Measurements from ENCODE around the gene TMPRSS4.

The TMPRSS4 gene

DNA sequence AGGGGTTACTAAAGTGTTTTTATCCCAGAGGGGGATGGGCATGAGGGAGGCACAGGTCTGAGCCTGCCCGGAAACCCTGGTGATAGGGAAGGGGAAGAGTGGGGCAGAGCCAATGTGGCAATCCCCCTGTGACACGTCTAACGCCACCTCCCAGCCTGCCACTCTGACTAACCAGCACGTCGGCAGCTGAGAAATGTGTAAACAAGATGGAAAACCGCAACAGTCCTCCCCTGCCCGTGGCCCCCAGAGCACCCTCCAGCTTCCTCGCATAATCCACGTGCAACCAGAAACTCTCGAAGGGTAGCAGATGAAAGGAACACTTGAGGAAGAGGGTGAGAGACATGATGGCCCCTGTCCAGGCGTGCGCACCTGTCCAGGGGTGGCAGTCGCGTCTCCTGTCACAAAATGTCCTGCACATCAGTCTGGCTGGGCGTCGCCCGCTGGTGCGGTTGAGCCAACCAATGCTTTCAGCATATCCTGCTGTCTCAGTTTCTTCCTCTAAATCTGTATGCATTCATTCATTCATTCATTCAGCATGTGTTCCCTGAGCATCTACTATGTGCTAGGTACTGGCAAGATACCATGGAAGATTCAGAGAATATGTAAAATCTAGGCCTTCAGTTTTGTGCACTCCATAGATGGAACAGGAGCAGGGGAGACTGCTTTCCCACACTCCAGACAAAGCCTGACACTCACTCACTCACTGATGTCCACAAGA lies 4.5 kb downstream of the TMPRSS4 start:
- no peak for DNase-seq

DNA sequence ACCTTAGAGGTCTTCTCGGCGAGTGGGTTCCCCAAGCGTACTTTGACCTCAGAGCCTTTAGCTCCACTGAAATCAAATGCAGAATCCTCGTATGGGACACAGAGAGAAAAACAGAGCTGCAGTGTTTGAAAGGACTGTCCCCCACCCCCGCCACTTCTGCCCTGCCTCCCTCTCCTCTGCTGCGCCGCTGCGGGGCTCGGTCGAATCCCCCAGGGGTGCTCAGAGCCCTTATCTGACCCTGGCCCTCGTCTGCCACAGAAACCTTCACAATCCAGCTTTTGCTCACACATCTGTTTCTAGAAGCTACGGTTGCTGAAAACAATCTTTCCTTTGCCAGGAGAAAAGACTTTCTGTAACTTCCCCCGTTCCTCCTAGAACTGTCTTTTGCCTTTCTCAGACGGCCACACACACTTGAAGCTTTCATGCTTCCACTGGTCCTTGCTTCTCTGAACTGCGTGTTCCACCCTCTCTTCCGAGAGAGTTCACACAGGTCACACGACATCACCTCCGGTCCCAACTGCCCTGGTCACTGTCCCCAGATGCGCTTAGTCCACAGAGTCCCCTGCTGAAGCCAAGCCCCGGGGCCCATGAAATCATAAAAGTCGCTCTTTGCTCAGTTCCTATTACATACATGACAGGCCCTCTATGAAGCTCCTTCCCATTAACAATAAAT lies 6.1 kb downstream of the TMPRSS4 start:
- DNase-seq: no peak

DNA sequence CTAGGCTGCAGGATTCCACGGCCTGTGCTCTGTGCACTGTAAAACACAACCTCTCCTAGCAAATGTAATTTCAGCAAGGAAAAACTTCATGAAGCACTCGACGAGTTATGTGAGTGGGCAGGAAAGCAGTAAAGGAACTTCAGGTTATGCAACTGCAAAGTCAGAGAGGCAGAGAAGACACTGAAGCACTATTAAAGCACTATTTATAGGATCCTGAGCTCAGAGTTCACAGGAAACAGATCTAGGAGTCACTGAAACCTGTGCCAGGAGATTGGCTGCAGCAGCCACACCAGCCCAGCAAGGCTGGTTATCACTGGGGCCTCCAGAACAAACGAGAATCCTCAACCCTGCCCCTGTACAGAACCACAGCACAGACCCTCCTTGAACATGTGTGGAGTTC lies 7.4 kb downstream of the TMPRSS4 start:
- no peak for DNase-seq

DNA sequence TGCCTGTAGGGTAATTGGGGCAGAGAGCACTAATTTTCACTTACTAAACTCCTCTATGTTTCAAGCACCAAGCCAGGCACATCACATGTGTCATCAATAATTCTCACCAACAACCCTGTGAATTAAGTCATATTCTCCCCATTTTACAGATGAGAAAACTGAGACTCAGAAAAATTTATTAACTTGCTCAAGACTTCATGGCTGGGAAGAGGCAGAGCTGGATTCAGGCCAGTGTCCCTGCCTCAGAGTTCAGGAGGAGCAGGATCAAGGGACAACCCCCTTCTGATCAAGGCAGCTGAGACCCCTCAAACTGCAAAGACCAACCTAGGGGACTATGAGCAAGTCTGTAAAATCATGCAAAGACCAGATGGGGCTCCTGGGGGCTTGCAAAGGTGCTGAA lies 7.8 kb downstream of the TMPRSS4 start:
- DNase-seq: no peak

DNA sequence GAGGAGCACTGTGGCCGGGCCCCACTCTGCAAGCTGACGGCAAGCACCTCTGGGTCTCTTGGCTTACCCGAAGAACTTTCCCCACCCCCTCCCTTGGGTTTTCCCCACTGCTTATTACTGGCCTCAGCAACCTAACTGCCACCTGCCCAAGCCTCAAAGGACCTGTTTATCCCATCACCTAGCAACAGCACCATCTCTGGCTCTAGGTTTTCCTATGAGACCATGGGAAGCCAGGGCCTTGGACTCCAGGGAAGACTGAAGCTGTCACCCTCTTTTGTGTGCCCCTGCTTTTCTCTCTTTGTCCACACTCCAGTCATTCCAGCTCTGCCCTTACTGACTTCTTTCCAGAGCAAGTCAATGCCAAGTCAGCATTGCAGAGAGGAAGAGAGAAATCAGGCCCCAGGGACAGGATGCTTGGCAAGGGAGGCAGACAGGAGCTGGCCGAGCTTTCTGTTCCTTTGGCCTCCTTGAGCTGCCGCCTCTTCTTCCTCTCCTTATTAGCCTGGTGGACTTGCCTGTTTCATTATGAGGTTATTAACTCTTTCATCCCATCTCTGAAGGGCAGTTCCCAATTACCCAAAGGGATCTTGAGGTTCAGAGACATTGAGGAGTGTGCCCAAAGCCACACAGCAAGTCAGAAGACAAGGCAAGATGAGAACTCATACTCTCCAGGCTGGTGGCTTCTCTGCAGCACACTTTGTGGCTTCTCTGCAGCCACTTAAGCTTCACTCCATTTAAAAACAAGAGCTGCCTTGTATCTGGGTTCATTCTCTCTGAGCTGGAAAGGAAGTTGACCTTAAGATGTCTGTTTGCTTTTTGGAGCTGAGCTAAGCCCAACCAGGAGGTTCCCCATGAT lies 10.3 kb downstream of the TMPRSS4 start, which contains the start of gene SMIM35:
SMIM35 (minus strand) TSS at position 51 of the 856 bp plus-strand sequence. CDS start 206 bp downstream, outside the sequence.
- DNase-seq: no peak

DNA sequence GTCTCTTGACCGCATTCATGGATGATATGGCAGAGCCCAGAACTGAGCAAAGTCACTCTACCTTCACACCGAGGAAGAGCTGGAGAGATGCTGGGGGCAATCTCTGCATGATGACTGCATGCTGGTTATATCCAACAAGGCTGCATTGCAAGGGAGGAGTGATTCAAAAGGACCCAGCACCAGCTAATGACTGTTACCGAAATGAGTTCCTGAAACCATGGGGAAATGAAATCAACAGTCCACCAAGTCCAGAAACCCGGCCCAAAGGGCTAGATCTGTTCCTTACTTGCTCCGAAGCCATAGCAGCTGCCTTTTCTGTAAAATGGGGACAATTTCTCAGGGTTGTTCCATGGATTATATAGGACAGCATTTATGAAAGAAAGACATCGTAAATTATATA lies 11.1 kb downstream of the TMPRSS4 start:
- DNase-seq: no peak

DNA sequence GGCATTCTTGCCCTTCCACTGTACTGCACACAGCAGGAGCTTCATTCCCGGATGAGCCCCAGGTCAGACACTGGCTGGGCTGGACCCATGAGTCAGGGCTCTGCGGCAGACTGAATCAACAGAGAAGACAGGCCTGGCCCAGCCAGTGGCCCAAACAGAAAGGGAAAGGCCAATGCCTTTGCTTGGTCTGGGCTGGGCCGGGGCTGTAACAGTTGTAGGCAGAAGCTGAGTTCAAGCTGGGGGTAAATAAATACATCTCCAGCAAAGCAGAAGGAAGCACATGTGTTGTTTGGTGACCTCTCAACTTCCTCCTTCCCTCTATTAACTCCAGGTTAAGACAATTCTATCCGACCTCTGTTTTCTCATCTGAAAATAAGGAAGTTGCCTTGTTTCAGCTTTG lies 11.7 kb downstream of the TMPRSS4 start:
- DNase-seq: no peak

DNA sequence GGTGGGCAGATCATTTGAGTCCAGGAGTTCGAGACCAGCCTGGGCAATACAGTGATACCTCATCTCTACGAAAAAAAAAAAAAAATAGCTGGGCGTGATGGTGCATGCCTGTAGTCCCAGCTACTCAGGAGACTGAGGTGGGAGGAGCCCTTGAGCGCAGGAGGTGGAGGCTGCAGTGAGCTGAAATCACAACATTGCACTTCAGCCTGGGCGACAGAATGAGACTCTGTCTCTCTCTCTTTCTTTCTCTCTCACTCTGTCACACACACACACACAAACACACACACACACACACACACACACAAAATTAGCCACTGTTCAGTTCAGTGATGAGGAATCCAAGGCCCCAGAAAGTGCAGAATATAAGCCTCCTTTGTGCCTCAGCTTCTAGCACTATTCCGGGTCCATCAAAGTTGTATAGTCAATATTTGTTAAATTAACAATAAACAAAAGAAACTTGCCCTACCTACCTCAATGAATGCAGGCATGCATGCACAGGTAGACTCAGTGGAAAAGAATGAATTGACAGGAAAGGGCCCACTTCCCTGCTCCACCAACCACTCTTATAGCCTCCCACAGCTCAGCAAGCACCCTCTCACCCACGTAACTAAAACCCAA lies 13.8 kb downstream of the TMPRSS4 start:
- no peak for DNase-seq

DNA sequence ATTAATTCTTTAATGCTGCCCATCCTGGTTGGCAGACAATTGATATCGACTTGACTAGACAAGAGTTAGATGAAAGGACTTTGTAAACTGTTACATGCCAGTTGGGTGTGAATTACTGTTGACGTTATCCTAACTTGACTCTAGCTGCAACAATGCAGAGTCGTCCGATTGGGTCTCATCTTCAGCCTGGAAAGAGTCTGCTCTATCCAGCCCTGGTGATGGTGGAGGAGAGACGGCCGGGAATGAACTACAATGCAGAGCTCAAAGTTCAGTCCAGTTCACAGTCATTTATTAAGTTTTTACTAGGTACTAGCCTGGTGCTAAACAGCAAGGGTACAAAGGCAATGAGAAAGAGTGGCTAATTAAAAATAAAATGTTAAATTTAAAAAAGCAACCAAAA lies 14.8 kb downstream of the TMPRSS4 start:
- DNase-seq: no peak

DNA sequence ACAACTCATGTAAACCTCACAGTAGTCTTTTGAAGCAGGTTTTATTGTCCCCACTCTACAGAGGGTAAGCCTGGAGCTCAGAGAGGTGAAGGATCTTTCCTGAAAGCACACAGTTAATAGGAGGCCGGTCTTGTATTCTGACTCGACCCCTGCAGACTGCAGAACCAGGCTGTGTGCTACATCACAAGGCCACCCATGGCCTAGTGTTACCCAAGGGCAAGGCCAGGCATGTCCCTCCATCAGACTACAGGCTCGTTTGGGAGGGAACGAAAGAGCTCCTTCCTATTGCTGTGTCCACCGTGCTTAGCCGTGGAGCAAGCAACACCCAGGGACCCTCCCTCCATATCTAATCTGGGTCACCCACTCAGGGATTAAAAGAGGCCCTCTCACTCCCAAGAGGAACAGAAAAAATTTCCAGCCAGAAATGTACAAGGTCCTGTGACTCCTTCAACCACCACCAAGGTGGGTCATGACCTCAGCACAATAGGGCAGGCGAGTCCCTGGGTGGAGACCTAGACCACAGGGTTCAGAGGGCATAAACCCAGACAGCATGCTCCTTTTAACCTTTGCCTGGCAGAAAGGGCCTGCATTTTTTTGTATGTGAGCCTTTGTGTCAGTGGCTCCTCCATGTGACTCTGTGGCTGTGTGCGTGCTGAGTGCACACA lies 16.2 kb downstream of the TMPRSS4 start:
- no peak for DNase-seq

DNA sequence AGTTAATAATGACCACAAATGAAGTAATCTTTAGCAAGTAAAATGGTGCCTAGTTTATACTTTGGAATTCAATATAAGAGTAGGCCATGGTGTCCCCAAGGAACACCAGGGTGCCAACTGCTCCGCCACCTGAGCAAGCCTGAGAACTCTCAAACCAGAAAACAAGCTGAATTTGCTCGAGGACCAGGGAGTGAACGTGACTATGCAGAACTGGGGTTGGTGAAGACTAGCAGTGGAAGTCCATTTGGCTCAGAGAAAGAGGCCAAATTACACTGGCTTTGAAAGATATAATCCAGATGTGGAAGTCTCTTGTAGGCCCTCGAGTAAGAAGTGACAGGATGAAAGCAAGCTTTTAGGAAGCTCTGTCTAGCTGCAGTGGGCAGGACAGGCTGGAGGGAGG lies 18.6 kb downstream of the TMPRSS4 start:
- no peak for DNase-seq

DNA sequence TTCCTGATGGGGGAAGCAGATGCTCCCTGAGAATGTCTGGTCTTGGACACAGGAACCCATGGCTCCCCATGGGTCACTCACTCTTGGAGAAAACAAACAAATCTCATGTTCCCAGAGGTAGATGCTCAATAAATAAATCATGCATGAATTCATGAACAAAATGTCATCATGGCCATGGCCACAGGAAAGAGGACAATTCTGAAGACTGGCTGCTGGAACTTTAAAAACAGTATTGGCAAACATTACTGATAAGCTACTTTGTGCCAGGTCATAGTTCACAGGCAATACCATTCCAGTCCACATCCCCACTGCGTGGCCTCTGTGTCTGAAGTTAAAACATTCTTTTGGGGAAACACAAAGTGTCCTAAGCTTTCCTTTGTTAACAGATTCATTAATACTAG lies 19.1 kb downstream of the TMPRSS4 start:
- DNase-seq: no peak

DNA sequence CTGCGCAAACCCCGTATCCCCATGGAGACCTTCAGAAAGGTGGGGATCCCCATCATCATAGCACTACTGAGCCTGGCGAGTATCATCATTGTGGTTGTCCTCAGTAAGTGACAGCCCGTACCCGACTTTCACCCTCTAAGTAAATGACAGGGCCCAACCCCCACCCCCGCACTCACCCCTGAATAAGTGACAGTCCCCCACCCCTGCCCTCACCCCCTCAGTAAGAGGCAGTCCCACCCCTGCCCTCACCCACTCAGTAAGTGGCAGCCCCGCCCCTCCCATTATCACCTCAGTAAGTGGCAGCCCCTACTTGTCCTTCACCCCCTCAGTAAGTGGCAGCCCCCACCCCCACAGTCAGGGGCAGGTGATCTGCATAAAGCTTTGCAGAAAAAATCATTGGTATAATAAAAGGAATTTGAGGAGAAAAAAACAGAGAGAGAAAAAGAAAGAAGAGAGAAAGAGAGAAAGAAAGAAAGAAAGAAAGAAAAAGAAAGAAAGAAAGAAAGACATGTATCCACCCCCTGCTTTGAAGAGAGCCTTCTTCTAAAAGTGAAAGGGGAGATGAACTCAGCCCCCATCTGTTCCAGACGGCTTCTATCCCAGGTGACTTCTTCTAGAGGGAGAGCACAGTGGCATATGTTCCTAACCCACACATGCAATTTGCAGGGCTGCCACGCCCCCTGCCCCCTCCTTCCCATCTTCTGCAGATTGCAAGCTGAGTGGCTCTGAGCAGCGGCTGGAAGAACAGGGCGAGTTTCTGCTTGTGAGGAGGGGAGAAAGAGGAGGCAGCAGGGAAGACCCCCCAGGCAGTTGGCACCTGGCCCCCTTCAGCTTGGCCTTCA lies 22.3 kb downstream of the TMPRSS4 start:
- no peak for DNase-seq

DNA sequence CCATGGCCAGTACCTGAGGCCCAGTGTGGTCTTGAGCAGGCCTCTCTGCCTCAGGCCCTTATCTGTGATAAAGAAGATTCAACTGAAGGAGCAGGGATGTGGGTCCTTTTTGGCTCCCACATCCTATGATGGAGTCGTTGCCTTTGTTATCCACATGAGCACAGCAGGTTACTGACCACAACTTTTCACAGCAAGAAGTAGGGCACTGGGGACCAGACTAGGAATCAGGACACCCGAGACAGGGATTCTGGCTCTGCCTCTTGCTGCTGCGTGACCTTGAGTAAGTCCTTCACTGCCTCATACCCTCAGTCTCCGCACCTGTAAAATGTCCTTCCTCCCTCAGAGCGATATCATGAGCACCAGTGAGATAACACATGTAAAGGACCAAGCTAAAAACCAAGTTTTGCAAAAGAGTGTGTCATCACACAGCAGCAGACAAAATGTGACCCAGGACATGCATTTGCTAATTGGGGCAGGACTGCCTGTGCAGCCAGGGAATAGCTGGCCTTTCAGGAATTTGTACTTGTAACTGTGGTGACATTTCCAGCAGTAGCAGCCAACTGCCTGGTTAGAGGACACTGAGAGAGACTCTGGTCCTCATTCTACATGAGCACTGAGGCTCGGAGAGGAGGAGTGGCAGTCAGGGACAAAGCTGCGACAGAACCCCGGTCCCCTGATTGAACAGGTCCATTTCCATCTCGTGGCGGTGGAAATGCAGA lies 23.1 kb downstream of the TMPRSS4 start:
- DNase-seq: no peak

DNA sequence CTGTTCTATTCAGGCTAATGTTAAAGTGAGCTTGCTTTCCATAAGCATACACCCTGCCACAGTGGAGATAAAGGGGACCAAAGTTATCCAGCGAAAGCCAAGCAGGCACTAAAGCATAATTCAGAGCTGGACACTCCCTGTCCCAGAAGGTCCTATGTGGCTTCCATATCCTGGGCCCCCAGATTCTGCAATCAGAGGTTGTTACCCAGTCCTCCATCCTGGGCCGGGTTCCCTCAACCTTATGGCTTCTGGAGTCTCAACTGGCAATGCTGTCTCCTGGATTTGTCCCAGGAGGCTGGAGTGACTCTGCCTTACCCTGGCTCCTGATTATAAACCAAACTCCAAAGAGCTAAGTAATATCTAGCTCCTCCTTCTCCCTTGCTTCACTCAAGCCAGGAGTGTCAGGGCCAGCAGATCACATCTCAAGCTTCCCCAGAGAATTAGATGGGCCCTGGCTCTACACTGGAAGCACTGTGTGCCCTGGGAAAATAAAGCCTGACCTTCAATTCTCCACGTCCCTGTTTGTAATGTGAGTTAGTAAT lies 23.9 kb downstream of the TMPRSS4 start:
- no peak for DNase-seq

DNA sequence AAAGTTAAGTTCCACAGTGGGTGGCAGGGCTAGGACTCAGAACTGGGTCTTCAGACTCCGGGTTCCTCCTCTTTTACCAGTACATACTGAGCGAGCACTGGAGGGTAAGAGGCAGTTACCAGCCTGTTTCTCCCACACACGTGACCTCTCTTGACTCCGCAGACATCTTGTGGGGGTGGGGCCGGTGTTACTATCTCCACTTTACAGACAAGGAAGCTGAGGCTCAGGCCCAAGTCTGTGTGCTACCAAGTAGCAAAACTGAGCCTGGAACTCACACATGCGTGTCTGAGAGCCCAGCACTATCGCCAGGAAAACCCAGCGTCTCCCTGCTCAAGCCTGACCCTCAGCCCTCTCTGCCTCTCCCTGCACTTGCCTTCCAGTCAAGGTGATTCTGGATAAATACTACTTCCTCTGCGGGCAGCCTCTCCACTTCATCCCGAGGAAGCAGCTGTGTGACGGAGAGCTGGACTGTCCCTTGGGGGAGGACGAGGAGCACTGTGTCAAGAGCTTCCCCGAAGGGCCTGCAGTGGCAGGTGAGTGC lies 25.9 kb downstream of the TMPRSS4 start:
- no peak for DNase-seq

DNA sequence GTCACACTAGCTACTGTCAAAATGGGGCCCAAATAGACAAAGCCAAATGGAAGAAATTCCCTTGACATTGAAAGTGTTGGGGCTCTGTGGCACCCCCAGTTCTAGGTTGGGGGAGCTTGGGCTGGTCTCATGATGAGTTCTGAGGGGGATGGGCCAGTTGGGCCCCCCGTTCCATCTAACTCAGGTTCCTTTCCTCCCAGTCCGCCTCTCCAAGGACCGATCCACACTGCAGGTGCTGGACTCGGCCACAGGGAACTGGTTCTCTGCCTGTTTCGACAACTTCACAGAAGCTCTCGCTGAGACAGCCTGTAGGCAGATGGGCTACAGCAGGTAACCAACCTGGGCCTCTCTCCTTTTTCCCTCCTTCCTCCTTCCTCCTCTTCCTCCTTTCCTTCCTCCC lies 27.6 kb downstream of the TMPRSS4 start:
- DNase-seq: no peak

DNA sequence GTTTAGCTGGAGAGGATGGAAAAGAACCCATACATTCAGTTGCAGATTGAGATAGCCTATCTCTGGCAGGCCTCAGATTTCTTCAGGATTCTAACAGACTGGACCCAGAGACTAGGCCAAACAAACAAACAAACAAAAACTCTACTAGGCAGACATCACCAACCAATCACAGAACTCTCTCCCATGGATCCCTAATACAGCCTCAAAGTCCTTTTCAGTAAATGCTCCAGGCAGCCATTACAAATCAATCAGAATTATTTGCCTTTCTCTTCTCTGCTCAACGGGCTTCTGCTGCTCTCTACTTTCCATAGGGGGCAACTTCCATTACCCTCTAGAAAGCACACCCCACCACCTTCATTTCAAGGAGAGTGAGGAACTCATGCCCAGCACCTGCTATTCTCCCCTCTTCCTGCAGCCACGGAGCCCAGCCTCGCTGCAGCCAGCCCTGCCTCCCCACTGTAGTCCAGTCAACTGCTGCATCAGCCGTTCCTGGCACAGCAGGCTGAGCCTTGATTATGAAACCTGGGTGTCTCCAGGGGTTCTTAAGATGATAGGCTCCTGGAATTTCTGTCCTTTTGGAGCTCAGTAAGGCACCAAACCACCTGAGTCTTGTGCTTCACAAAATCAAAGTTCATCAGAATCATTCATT lies 28.9 kb downstream of the TMPRSS4 start:
- no peak for DNase-seq

DNA sequence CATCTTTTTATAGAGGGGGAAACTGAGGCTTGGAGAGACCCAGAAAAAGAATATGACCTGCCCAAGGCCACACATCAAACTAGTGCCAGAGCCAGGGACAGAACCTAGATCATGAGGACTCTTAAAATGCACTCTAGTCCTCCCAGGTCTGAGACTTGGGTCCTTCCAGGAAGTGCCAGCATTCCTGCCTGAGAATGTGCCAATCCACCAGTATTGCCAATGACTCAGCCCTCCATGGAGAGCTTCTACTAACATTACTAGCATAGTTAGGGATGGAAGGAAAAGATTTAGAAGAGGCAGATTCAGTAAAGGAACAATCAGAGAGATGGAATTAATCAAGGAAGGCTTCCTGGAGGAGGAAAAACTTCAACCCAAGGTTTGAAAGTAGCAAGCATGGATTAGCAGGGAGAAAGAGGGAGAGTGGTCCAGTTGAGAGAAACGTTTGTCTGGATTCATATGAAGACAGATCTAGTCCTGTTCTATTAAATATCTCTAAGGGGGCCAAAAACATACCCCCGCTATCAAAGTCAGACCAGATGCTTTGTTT lies 30.0 kb downstream of the TMPRSS4 start:
- no peak for DNase-seq

DNA sequence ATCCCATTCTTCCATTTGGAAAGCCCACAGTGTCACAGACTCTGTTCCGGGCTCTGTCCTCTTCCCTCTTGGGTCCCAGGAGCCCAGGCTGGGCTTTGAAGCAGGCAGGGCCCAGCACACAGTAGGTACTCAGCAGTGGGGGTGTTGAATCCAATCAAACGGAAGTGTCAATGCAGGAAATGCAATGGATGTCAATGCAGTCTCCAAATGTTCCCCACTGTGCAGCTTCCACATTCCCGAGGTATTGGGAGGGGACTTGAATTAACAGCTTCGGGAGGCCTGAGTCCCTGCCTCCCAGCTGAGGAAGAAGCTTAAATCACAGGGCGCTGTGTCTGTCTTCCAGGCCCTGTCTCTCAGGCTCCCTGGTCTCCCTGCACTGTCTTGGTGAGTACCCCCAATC lies 31.6 kb downstream of the TMPRSS4 start:
- no peak for DNase-seq

All from activated CD4-positive, CD25-positive, alpha-beta regulatory T cell treated with anti-CD3 and anti-CD28 coated beads, Interleukin-2, amount 50 U/mL, for 72 hours (primary cell).